IPS-11a (cell line): Measurements from ENCODE around the gene FBXL16.
"Not testable (repeated sequence)": the region's sequence is repeated elsewhere in the genome, so short reads cannot be mapped to it uniquely, and the experiment has no call there.

Experiments
- H3K4me3 ChIP-seq: one replicate; pipeline ENCODE4 v1.5.1; 2013; ENCODE audit warnings: low read depth, low read length, control low read depth

FBXL16 gene, protein sequence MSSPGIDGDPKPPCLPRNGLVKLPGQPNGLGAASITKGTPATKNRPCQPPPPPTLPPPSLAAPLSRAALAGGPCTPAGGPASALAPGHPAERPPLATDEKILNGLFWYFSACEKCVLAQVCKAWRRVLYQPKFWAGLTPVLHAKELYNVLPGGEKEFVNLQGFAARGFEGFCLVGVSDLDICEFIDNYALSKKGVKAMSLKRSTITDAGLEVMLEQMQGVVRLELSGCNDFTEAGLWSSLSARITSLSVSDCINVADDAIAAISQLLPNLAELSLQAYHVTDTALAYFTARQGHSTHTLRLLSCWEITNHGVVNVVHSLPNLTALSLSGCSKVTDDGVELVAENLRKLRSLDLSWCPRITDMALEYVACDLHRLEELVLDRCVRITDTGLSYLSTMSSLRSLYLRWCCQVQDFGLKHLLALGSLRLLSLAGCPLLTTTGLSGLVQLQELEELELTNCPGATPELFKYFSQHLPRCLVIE

DNA sequence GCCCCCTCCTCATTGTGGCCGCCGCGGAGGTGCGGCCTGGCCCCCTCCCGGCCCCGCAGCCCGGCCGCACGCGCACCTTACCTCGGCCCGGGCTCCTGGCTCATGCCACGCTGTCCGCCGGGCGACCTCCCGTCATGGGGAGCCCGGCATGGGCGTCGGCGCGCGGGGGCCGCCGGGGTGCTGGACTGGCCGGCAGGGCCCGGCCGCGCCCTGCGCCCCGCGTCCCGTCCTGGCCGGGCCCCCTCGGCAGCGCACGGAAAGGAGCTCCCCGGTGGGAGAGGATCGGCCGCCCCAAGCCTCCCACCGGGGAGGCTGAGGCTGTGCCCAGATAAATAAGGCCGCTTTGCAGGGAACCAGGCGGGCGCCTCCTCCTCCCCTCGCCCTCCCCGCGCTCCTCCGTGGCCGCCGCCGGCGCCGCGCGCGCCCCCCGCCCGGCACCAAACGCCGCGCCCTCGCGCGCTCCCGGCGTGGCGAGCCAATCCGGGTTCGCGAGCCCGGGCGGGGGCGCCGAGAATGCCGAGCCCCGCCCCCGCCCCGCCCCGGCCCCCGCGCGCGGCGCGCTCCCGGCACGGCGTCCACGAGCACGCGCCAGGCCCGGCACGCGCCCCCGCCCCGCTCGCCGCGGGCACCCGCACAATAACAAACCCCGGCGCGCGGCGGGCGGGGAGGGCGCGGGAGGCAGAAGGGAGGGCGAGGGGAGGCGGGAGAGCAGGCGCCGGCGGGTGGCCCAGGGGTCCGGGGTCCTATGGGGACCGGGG, at the start of gene FBXL16:
FBXL16 (minus strand) TSS at position 371 of the 758 bp plus-strand sequence. CDS start 8,396 bp downstream, outside the sequence.
- H3K4me3 ChIP-seq, result peak within 1 kb of the TSS; percentile 35

GRCh38 chr16:754656-755055, 49.1 kb upstream of the FBXL16 start:
- H3K4me3 ChIP-seq, result no peak overlapping the region

GRCh38 chr16:754121-754607, 48.6 kb upstream of the FBXL16 start:
- H3K4me3 ChIP-seq, result not testable (repeated sequence)

- no peak overlapping the region for H3K4me3 ChIP-seq
Observed at GRCh38 chr16:752007-752312, 46.4 kb upstream of the FBXL16 start.

GRCh38 chr16:751152-752006, 45.8 kb upstream of the FBXL16 start:
- H3K4me3 ChIP-seq, result no peak overlapping the region

- no peak overlapping the region for H3K4me3 ChIP-seq
Observed at GRCh38 chr16:750485-750884, 44.9 kb upstream of the FBXL16 start.

- H3K4me3 ChIP-seq, result no peak overlapping the region
Observed at GRCh38 chr16:749010-749409, 43.4 kb upstream of the FBXL16 start.

- no peak overlapping the region for H3K4me3 ChIP-seq
Observed at GRCh38 chr16:747978-748746, 42.6 kb upstream of the FBXL16 start.

DNA sequence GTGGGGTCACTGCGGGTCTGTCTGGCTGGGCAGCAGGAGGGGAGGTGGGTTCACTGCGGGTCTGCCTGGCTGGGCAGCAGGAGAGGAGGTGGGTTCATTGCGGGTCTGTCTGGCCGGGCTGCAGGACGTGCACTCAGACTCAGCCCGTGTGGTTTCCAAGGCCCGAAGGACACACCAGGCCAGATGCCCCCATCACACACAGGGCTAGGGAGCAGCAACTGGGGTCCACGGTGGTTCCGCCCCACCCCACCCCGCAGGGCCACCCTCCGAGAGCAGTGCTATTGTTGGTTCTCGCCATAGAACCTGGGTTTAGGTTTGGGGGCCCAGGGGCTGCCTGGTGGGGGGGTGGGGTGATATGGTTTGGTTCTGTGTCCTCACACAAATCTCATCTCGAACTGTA, 41.0 kb upstream of the FBXL16 start:
- no peak overlapping the region for H3K4me3 ChIP-seq

GRCh38 chr16:745739-746138, 40.1 kb upstream of the FBXL16 start:
- no peak overlapping the region for H3K4me3 ChIP-seq

- H3K4me3 ChIP-seq, result no peak overlapping the region
Observed at GRCh38 chr16:743794-744500, 38.3 kb upstream of the FBXL16 start.

DNA sequence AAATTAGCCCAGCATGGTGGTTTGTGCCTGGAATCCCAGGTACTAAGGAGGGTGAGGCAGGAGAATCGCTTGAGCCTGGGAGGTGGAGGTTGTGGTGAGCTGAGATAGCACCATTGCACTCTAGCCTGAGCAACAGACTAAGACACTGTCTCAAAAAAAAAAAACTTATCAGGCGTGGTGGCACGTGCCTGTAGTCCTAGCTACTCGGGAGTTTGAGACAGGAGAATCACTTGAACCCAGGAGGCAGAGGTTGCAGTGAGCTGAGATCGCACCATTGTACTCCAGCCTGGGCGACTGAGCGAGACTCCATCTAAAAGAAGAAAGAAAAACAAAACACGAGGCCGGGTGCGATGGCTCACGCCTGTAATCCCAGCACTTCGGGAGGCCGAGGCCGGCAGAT, 37.3 kb upstream of the FBXL16 start:
- not testable (repeated sequence) for H3K4me3 ChIP-seq

GRCh38 chr16:741986-742629, 36.5 kb upstream of the FBXL16 start:
- no peak overlapping the region for H3K4me3 ChIP-seq

DNA sequence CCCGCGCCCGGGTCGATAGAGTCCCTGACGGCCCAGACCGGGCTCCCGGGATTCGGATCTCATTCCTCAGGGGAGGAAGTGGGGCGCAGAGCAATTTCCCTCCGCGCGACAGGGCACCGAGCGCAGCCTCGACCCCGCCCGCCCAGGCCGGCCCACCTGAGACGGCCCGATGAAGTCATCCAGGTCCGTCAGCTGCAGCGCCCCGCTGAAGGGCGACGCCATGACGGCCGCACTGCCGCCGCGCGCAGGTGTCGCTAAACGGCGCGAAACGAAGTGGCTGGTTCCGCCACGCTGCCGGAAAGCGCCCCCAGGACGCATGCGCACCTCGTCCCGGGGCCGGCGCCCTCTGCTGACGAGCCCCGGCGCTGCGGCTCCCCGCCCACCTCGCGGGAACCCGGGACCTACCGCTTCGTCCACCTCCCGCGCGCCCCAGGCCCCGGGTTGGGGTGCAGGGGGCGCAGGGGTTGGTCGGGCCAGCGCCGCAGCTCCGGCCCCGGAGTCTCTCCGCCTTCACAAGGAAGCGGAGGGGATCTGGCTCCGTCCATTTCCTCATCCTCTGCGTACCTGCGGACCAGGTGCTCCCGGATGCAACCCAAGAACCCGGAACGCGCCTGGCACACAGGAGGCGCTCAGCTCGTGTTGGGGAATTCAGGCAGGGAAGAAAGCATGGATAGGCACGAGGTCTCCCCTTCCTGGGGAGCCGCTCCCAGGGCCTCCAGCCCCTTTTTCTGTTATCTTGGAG, 35.3 kb upstream of the FBXL16 start, which contains the start of gene CIAO3:
CIAO3 (minus strand) TSS at position 234 of the 742 bp plus-strand sequence; CDS start at position 222, 12 bp downstream.
- peak within 1 kb of the TSS; percentile 67 for H3K4me3 ChIP-seq

DNA sequence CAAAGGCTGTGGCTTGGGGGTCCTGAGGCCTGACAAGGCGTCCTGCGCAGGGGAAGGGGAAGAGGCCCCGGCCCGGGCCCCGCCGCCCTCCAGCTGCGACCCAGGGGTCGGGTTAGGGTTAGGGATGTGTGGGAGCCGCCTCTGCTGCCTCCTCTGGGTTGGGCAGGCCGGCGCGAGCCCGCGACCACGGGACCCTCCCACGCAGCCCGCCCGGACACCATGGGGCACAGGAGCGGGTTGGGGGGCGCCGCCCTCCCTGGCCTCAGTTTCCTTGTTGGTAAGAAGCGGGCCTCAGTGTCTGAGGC, 34.8 kb upstream of the FBXL16 start:
- H3K4me3 ChIP-seq, result peak overlapping the region; percentile 67

- H3K4me3 ChIP-seq, result peak overlapping the region; percentile 67
Observed at GRCh38 chr16:739560-740458, 34.2 kb upstream of the FBXL16 start.

DNA sequence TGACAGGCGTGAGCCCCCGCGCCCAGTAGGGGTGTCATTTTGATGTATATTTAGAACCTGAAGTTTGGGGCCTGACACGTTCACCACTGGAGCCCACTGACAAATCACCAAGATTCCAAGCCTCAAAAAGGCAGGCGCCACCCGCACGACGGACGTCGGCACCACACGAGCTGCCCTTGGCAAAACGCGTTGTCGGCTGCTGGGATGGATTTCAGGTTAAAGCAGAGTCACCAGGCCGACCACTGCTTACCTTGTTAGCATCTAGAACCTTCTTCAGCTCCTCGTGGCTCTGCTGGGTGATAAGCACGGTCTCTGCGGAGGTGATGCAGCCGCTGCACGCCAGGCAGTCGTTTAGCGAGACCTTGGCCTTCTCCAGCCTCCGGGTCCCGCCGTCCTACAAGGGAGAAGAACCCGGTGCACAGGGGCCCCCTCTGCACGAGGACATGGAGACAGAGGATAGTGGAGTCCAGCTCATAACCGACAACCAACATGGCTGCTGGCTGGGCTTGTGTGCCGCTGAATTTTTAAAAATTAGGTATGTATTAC, 31.4 kb upstream of the FBXL16 start:
- H3K4me3 ChIP-seq, result no peak overlapping the region
